Stimulated activated memory B cell treated with anti-CD40 and anti-IgM and Interleukin-4, amounts not matched to agents 10 μg/mL and 1 μg/mL and 100 μg/mL, for 72 hours (primary cell): ENCODE data around the gene S100A3.
"Not testable (repeated sequence)": the region's sequence is repeated elsewhere in the genome, so short reads cannot be mapped to it uniquely, and the experiment has no call there.

Experiments used
- ATAC-seq: fragments of 150-1000 bp; cut with Tn5 transposase; 2 replicates; pipeline ENCODE4 v1.10.0; 2021
- H3K27ac Mint-ChIP-seq: one replicate; pipeline ENCODE4 v1.8.0; 2022; ENCODE audit warnings: mild to moderate bottlenecking, mixed read lengths
- H3K27me3 Mint-ChIP-seq: one replicate; pipeline ENCODE4 v1.8.0; 2022; ENCODE audit warnings: mixed read lengths
- H3K36me3 Mint-ChIP-seq: one replicate; pipeline ENCODE4 v1.8.0; 2022; ENCODE audit warnings: mixed read lengths
- H3K4me1 Mint-ChIP-seq: one replicate; pipeline ENCODE4 v1.8.0; 2022; ENCODE audit warnings: mixed read lengths
- H3K4me3 Mint-ChIP-seq: one replicate; pipeline ENCODE4 v1.8.0; 2022; ENCODE audit warnings: mild to moderate bottlenecking, moderate library complexity, mixed read lengths
- H3K9me3 Mint-ChIP-seq: one replicate; pipeline ENCODE4 v1.8.0; 2022; ENCODE audit warnings: mixed read lengths

Gene S100A3

DNA sequence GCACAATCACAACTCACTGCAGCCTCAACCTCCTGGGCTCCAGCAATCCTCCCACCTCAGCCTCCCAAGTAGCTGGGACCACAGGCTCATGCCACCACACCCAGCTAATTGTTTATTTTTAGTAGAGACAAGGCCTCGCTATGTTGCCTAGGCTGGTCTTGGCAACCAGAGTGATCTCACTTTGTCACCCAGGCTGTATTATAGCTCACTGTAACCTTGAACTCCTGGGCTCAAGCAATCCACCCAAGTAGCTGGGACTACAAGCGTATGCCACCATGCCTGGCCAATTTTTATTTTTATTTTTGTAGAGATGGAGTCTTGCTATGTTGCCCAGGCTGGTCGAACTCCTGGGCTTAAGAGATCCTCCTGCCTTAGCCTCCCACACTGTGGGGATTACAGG lies 13.0 kb upstream of the S100A3 start:
- H3K4me1 Mint-ChIP-seq, result peaks cover 21% of the 10 kb centered on the region
- H3K27ac Mint-ChIP-seq, H3K36me3 Mint-ChIP-seq, ATAC-seq, H3K9me3 Mint-ChIP-seq, H3K4me3 Mint-ChIP-seq, H3K27me3 Mint-ChIP-seq: not testable (repeated sequence)

DNA sequence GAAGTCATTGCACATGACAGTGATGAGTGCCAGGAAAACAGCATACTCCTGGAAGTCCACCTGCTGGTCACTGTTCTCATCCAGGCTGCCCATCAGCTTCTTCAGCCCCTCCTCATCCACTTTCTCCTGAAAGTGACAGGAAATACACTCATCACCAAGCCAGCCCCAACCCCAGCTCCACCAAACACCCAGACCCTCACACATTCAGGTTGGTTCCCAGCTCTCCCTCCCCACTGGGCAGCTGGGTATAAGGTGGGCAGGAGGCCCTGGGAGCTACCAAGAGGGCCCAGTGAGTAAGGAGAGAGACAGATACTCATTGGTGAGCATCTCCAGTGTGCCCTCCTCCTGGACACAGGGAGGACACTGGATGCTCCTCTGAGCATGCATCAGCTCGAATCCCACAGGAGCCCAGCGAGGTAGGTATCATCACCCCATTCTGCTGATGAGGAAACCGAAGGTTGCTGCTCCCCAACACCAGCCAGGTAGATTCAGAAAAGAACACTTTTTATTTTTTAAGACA lies 12.5 kb upstream of the S100A3 start:
- no peak overlapping the region for H3K27ac Mint-ChIP-seq

DNA sequence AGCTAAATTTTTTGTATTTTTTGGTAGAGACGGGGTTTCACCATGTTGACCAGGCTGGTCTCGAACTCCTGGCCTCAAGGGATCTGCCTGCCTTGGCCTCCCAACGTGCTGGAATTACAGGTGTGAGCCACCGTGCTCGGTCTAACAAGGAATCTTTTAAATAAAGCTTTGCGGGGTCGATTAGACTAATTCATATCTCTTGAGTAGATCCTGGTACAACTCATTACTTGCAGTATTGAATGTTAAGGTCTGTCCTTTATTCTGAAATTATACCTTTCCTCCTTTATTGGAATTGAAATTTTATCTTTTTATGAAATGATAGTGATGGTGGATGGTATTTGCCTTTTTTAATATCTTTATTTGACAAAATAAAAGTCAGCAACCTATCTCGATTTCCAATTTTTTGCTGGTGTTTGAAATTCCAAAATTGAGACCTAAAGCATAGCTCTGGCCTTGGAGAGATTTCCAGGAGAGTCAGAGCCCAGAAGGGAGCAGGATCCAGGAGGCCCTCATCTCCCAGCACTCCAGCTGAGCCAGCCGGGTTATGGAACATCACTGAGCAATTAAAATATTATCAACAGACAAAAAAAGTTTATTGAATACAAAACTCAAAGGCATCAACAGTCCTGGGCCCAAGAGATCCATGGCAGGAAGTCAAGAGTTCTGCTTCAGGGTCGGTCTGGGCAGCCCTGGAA lies 11.9 kb upstream of the S100A3 start:
- ATAC-seq, result no peak
- H3K36me3 Mint-ChIP-seq, result no peaks in the 10 kb centered on the region
- H3K4me1 Mint-ChIP-seq, result peaks cover 10% of the 10 kb centered on the region
- no peak overlapping the region for H3K27ac Mint-ChIP-seq
- H3K9me3 Mint-ChIP-seq, result no peaks in the 10 kb centered on the region
- H3K4me3 Mint-ChIP-seq, result no peak overlapping the region
- no peaks in the 10 kb centered on the region for H3K27me3 Mint-ChIP-seq

More for the DNA sequence above, 12.5 kb upstream of the S100A3 start:
- H3K9me3 Mint-ChIP-seq, result no peaks in the 10 kb centered on the region
- H3K4me3 Mint-ChIP-seq, result no peak overlapping the region
- ATAC-seq, result no peak
- no peaks in the 10 kb centered on the region for H3K27me3 Mint-ChIP-seq
- no peaks in the 10 kb centered on the region for H3K36me3 Mint-ChIP-seq
- peaks cover 16% of the 10 kb centered on the region for H3K4me1 Mint-ChIP-seq

DNA sequence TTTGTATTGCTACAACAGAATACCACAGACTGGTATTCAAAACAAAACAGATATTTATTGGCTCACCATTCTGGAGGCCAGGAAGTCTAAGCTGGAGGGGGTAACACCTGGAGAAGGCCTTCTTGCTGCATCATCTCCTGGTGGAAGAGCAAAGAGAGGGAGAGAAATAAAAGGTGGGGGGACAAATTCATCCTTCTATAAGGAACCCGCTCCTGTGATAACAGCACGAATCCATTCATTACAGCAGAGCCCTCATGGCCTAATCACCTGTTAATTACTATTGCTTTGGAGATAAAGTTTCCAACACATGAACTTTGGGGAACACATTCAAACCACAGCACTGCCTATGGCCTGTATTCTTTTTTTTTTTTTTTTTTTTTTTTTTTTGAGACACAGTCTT lies 11.2 kb upstream of the S100A3 start:
- Mint-ChIP-seq H3K36me3 (no peaks in the 10 kb centered on the region), H3K27ac (no peak overlapping the region), H3K27me3 (no peaks in the 10 kb centered on the region), H3K4me1 (peaks cover 3% of the 10 kb centered on the region), H3K9me3 (no peaks in the 10 kb centered on the region), H3K4me3 (no peak overlapping the region)
- ATAC-seq, result no peak

DNA sequence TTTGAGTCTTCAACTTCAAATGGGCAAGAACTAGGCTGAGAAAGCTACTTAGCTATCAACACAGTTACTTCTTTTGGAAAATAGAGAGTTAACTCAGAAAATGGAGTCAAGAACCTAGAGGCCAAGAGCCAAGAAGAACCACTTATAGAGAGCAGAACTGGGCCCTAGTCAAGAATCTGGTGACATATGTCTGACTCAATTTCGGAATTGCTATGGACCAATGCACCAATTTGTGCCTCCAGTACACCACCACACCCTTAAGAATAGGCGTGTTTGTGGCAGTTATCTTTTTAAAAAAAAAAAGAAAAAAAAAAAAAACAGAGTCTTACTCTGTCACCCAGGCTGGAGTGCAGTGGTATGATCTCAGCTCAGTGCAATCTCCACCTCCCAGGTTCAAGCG lies 8.8 kb upstream of the S100A3 start:
- Mint-ChIP-seq H3K27ac (no peak overlapping the region), H3K4me3 (no peak overlapping the region), H3K27me3 (no peaks in the 10 kb centered on the region), H3K36me3 (no peaks in the 10 kb centered on the region), H3K9me3 (no peaks in the 10 kb centered on the region), H3K4me1 (no peaks in the 10 kb centered on the region)
- no peak for ATAC-seq

DNA sequence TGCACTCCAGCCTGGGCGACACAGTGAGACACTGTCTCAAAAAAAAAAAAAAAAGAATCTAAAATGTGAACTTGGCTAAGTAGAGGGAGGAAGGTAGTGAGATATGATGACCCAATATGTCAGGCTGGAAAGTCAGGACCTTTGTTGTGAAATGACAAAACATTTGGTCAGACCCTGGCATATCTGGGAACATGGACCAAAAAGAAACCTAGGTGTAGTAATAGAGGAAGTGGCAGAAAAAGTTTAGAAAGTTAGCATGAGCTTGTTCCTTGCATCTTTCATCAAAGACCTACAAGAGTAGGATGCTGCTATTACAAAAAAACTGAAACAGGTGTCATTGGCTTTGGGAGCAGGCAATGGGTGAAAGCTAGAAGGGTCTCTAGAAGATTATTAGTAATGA lies 7.3 kb upstream of the S100A3 start:
- no peak overlapping the region for H3K4me3 Mint-ChIP-seq
- no peak for ATAC-seq
- no peaks in the 10 kb centered on the region for H3K9me3 Mint-ChIP-seq
- no peak overlapping the region for H3K27ac Mint-ChIP-seq
- H3K4me1 Mint-ChIP-seq, result no peaks in the 10 kb centered on the region
- H3K27me3 Mint-ChIP-seq, result no peaks in the 10 kb centered on the region
- H3K36me3 Mint-ChIP-seq, result no peaks in the 10 kb centered on the region

DNA sequence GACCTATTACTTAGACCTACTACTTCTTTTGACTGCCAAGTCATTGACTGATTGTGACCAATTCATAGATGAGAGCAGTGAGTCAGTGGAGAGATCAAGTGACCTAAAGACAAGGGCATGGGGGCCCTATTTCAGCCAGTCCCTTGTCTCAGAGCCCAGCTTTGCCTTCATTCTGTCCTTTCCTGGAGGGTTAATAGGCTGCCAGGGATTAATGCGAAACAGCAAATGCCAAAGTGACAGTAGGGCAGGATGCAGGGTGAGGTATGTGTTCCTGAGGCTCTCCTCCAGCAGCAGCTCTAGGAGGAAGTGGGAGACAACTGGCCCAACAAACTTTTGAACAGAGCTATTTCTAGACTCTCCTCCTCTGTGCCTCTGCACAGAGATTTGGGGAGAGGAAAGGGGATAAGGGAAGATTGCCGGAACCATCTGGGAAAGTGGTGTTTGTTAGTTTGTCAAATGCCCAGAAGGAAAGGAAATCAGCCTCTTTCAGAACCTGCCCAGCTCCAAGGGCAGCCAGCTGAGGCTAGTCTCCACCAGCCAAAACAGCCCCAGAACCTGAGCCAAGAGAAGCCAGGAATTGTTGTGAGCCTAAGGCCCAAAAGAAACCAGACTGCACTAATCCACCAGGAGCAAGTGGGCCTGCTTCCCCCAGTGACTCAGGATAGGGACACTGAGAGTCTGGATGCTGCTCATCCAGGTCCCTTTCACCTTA lies 4.9 kb upstream of the S100A3 start:
- no peaks in the 10 kb centered on the region for H3K9me3 Mint-ChIP-seq
- peaks cover 12% of the 10 kb centered on the region for H3K27me3 Mint-ChIP-seq
- H3K4me1 Mint-ChIP-seq, result peaks cover 7% of the 10 kb centered on the region
- H3K36me3 Mint-ChIP-seq, result no peaks in the 10 kb centered on the region
- no peak overlapping the region for H3K27ac Mint-ChIP-seq
- no peak for ATAC-seq
- H3K4me3 Mint-ChIP-seq, result no peak overlapping the region

DNA sequence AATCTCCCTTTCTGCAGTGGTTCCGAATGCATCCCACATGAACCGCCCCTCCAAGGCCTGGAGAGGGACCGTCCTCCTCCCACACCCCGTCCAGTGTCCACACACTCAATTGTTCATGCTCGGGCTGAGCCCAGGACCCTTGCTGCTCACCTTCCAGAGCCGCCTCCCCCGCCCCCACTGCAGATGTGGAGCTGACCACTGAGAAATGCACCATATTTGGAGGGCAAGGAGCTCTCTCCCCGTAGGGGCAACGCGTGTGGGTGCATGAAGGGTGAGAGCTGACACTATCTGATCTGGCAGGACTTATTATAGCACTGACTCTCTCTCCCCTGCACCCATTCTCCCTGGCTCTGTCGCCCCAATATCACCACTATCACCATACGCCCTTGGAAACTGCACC lies 4.0 kb upstream of the S100A3 start:
- no peak for ATAC-seq
- Mint-ChIP-seq H3K27me3 (peaks cover 12% of the 10 kb centered on the region), H3K4me1 (peaks cover 13% of the 10 kb centered on the region), H3K27ac (no peak overlapping the region), H3K9me3 (no peaks in the 10 kb centered on the region), H3K4me3 (no peak overlapping the region), H3K36me3 (no peaks in the 10 kb centered on the region)

DNA sequence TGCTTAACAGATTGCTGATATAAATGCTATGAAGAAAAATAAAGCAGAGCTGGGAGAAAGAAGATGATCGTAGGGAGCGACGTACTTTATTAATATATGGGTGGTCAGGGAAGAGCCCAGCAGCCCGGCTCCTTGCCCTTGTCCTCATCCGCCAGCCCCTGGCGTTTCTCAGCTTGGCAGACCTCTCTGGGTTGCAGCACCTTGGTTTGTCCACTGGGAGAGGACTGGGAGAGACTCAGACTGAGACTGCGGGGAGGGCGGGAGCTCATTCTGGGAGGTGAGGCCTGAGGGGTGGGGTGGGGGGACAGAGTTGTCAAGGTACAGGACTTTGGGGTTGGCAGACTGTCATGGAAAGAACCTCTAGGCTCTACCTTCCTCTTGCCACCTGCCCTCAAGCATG lies 3.3 kb upstream of the S100A3 start:
- Mint-ChIP-seq H3K27ac (no peak overlapping the region), H3K4me3 (no peak overlapping the region), H3K9me3 (no peaks in the 10 kb centered on the region), H3K27me3 (peaks cover 12% of the 10 kb centered on the region), H3K4me1 (peaks cover 13% of the 10 kb centered on the region), H3K36me3 (no peaks in the 10 kb centered on the region)
- ATAC-seq, result no peak

DNA sequence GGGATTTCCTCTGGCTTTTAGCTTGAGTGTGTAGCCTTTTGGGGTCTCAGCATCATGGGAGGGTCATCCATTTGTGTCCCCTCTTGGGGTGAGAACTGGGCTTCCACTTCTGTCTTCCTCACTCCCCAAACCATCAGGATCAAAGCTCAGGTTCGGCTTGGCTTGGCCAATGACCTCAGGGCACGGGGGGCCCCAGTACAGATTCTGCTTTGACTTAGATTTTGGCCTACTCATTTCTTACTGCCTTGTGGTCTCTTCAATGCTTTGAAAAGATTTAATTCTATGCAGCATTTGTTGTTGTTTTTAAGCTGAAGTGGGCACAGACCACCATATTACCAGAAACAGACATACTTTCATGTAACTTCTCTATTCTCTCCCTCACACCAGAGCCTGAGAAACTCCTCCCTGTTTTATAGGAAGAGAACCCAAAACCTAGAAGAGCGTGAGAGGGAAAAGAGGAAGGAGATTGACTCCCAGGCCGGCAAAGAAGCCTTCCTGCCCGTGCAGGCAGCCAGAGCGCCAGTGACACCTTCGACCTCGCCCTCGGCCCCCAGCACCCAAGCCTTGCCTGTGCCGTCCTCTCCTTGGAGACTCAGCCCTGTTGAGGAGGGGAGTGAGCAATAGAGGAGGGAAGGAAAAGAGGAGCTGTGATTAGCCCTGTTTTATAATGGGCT lies 1.9 kb upstream of the S100A3 start:
- Mint-ChIP-seq H3K27ac (no peak overlapping the region), H3K4me1 (peaks cover 26% of the 10 kb centered on the region)
- no peak for ATAC-seq

DNA sequence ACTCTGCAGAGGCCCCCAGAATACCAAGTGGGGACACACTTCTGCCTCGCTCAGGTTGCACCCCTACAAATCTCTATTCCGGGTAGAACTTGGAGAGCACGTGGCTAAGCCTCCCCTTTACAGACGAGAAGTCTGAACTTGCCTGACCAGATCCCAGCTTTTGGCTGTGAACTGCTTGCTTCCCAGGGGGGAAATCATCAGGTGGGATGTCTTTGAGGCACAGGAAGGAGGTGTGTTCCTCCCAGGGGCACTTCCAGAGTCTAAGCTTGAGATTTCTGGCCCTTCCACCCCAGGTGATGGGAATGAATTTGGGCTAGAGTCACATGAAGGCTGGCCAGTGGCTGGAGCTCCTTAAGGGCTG lies 1.3 kb upstream of the S100A3 start:
- no peak overlapping the region for H3K4me3 Mint-ChIP-seq
- peaks cover 12% of the 10 kb centered on the region for H3K27me3 Mint-ChIP-seq
- no peak for ATAC-seq
- H3K4me1 Mint-ChIP-seq, result peaks cover 32% of the 10 kb centered on the region
- no peak overlapping the region for H3K27ac Mint-ChIP-seq
- H3K36me3 Mint-ChIP-seq, result no peaks in the 10 kb centered on the region
- no peaks in the 10 kb centered on the region for H3K9me3 Mint-ChIP-seq

More for the DNA sequence above, 1.9 kb upstream of the S100A3 start:
- H3K4me3 Mint-ChIP-seq, result no peak overlapping the region
- no peaks in the 10 kb centered on the region for H3K36me3 Mint-ChIP-seq
- peaks cover 12% of the 10 kb centered on the region for H3K27me3 Mint-ChIP-seq
- H3K9me3 Mint-ChIP-seq, result no peaks in the 10 kb centered on the region

DNA sequence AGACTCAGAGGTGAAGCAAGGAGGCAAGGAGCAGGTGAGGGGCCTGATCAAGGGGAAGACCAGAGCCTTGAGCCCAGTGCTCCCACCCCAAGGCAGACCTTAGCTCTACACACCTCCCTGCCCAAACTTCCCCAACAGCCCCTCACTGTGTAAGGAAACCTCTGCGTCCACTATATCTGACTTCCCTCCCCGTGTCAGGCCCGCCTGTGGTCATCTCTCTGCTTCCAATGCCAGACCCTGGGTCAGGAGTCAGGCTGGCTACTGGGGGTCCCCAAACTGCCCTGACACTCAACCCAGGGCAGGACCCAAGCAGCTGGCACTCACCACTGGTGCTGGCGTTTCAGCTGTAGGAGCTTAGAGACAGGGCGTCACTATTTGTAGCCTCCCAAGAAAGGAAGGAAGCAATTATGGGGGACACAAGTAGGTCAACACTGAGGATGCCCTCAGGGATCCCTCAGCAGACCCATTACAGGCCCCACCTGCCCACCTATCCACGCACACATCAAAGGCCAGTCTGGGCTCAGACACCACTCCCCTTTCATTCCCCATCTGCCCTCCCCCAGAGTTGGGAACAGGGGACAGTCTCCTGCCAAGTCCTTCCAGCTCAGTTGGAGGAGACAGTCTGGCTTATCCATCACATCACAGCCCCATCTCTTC lies 811 bp upstream of the S100A3 start:
- H3K4me1 Mint-ChIP-seq, result peaks cover 37% of the 10 kb centered on the region
- no peak overlapping the region for H3K27ac Mint-ChIP-seq
- H3K27me3 Mint-ChIP-seq, result peaks cover 12% of the 10 kb centered on the region
- no peak for ATAC-seq
- H3K9me3 Mint-ChIP-seq, result no peaks in the 10 kb centered on the region
- peaks cover 2% of the 10 kb centered on the region for H3K36me3 Mint-ChIP-seq
- H3K4me3 Mint-ChIP-seq, result no peak overlapping the region

DNA sequence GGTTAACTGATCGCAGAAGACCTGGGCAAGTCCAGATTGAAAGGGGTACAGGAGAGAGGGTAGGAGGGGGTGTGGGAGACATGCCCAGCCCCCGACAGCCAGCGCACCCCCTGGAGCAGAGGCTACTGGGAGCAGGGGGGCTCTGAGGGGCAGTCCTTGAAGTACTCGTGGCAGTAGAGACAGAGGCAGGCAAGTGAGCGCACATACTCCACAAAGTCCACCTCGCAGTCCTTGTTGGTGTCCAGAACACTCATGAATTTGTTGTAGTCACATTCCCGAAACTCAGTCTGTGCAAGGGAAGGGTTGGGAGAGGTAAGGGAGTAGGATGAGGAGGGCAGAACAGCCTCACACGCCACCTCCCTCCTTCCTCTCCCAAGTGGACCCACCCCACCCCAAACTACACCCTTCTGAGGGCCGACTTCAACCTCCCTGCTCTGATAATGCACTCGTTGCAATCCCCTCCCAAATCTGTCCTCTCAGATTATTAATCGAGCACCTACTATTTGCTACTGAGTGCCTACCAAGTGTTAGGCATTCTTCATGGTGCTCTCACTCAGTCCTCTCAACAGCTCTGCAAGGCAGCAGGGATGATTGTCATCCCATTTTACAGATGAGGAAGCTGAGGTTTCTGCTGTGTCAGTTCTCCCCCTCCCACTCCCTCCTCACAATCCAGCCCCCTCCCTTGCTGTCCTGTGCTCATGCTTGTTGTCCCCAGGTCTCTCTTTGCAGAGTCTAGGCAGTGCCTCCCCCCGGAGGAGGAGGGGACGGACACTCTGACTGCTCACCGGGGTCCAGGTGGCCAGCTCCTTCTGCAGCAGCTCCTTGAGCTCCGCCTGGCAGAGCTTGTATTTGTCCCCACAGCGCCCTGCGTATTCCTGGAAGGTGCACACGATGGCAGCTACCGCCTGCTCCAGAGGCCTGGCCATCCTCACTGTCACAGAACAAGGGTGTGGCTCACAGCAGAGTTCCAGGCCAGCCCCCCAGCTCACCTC lies 1.2 kb downstream of the S100A3 start:
- no peak overlapping the region for H3K4me3 Mint-ChIP-seq
- H3K27me3 Mint-ChIP-seq, result peaks cover 12% of the 10 kb centered on the region
- ATAC-seq, result no peak
- H3K27ac Mint-ChIP-seq, result no peak overlapping the region
- H3K36me3 Mint-ChIP-seq, result peaks cover 5% of the 10 kb centered on the region
- peaks cover 41% of the 10 kb centered on the region for H3K4me1 Mint-ChIP-seq
- no peaks in the 10 kb centered on the region for H3K9me3 Mint-ChIP-seq

DNA sequence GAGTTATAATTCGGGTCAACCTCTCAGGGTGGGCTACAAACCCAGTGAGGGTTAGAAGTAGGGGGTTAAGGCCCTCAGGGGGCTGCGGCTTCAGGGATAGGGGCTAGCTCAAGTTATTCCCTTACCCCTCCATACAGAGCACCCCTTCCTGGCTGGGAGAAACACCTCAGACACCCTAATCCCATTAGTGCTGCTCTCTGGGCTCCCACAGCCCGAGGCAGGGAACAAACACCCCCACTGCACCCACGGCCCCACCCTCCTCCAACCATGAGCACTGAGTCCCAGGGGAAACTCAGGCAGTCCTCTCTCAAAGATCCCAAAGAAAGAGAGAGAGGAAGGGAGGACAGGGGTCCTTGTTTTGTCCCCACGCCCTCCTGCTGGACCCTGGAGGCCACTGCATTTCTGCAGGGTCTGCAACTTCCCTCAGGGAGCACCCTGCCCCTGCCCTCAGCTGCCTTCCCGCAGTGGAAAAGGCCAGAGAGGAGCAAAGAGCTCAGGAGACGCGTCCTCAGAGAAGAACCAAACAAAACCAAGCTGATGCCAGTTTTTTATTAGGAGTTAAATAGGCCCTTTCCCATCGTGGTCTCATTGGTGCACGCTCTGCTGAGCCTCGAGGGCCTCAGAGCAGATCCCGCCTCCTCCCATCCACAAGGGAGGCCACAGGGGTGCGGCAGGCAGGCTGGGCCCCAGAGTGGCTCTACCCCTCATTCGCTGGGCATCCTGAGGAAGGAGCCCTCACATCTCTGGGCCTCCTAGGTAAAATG lies 2.1 kb downstream of the S100A3 start:
- peaks cover 43% of the 10 kb centered on the region for H3K4me1 Mint-ChIP-seq
- H3K9me3 Mint-ChIP-seq, result no peaks in the 10 kb centered on the region
- no peak overlapping the region for H3K4me3 Mint-ChIP-seq
- peak overlapping the region; percentile 93 for H3K27ac Mint-ChIP-seq
- peaks cover 12% of the 10 kb centered on the region for H3K27me3 Mint-ChIP-seq
- H3K36me3 Mint-ChIP-seq, result peaks cover 5% of the 10 kb centered on the region
- no peak for ATAC-seq
